ENCODE measurements around the gene TOGARAM2. TPM values are rescaled to one million over a fixed set of nuclear protein-coding genes. Genes with fewer than 3 reads are reported as not detected.

Gene TOGARAM2
- total RNA-seq, 2 donors from 2014 or later: 0.24 to 0.59 TPM

- Histone ChIP-seq H3K4me1 (no peaks in the 10 kb centered on the region), H3K9ac (ENCODE audit: low read depth in 2 of 2, low read length in 2 of 2) (no peak overlapping the region), H3K27me3 (no peaks in the 10 kb centered on the region), H3K9me3 (no peaks in the 10 kb centered on the region), H3K27ac (no peak overlapping the region), H3K36me3 (no peaks in the 10 kb centered on the region), H3K4me3 (no peak overlapping the region)
- no peak for TF ChIP-seq CTCF (IDR thresholded peaks at IDR 0.05)
- DNase-seq: no peak
- intact Hi-C loops (cut with DNase I): no loop called here
Observed at GRCh38 chr2:29054430-29054829, 73.3 kb downstream of the TOGARAM2 start.

- Histone ChIP-seq H3K27me3 (no peaks in the 10 kb centered on the region), H3K4me3 (no peak overlapping the region), H3K36me3 (no peaks in the 10 kb centered on the region), H3K9ac (ENCODE audit: low read depth in 2 of 2, low read length in 2 of 2) (no peak overlapping the region), H3K27ac (no peak overlapping the region), H3K9me3 (no peaks in the 10 kb centered on the region), H3K4me1 (no peaks in the 10 kb centered on the region)
- TF ChIP-seq CTCF (IDR thresholded peaks at IDR 0.05): no peak
- intact Hi-C loops (cut with DNase I): no loop called here
- DNase-seq: no peak
Observed at GRCh38 chr2:29055601-29056000, 74.5 kb downstream of the TOGARAM2 start.

- intact Hi-C loops (cut with DNase I): no loop called here
- Histone ChIP-seq H3K36me3 (no peaks in the 10 kb centered on the region), H3K27me3 (no peaks in the 10 kb centered on the region), H3K4me3 (no peak overlapping the region), H3K4me1 (no peaks in the 10 kb centered on the region), H3K9me3 (no peaks in the 10 kb centered on the region), H3K27ac (no peak overlapping the region), H3K9ac (ENCODE audit: low read depth in 2 of 2, low read length in 2 of 2) (no peak overlapping the region)
- no peak for DNase-seq
- TF ChIP-seq CTCF (IDR thresholded peaks at IDR 0.05): no peak
Observed at GRCh38 chr2:29056452-29056851, 75.4 kb downstream of the TOGARAM2 start.

GRCh38 chr2:29057006-29057405, 75.9 kb downstream of the TOGARAM2 start:
- H3K9ac ChIP-seq (ENCODE audit: low read depth in 2 of 2, low read length in 2 of 2): no peak overlapping the region
- DNase-seq: no peak
- no peaks in the 10 kb centered on the region for H3K9me3 ChIP-seq
- no peak overlapping the region for H3K27ac ChIP-seq
- no peaks in the 10 kb centered on the region for H3K36me3 ChIP-seq
- intact Hi-C loops (cut with DNase I): no loop called here
- no peak for TF ChIP-seq CTCF (IDR thresholded peaks at IDR 0.05)
- H3K4me1 ChIP-seq: no peaks in the 10 kb centered on the region
- no peak overlapping the region for H3K4me3 ChIP-seq
- H3K27me3 ChIP-seq: no peaks in the 10 kb centered on the region

GRCh38 chr2:29059624-29060023, 78.5 kb downstream of the TOGARAM2 start:
- Histone ChIP-seq H3K27me3 (no peaks in the 10 kb centered on the region), H3K36me3 (no peaks in the 10 kb centered on the region), H3K27ac (no peak overlapping the region), H3K4me3 (no peak overlapping the region), H3K4me1 (no peaks in the 10 kb centered on the region), H3K9ac (ENCODE audit: low read depth in 2 of 2, low read length in 2 of 2) (no peak overlapping the region), H3K9me3 (no peaks in the 10 kb centered on the region)
- TF ChIP-seq CTCF (IDR thresholded peaks at IDR 0.05): no peak
- DNase-seq: no peak
- intact Hi-C loops (cut with DNase I): no loop called here

- Histone ChIP-seq H3K36me3 (no peaks in the 10 kb centered on the region), H3K4me1 (no peaks in the 10 kb centered on the region), H3K27ac (no peak overlapping the region), H3K4me3 (no peak overlapping the region), H3K9me3 (no peaks in the 10 kb centered on the region), H3K9ac (ENCODE audit: low read depth in 2 of 2, low read length in 2 of 2) (no peak overlapping the region), H3K27me3 (no peaks in the 10 kb centered on the region)
- intact Hi-C loops (cut with DNase I): no loop called here
- no peak for DNase-seq
- TF ChIP-seq CTCF (IDR thresholded peaks at IDR 0.05): no peak
Observed at GRCh38 chr2:29060441-29060840, 79.3 kb downstream of the TOGARAM2 start.

All from colonic mucosa (tissue), 4 donors.